HG03135 (cell line): ENCODE results near the gene CCSER1.

ENCODE experiments used
- ATAC-seq: cut with Tn5 transposase; IDR thresholded peaks from one replicate; pipeline ENCODE4 v1.9.1; 2021; ENCODE audit warnings: mild to moderate bottlenecking, moderate library complexity; ENCODE audit not compliant: unreplicated experiment

Gene CCSER1

GRCh38 chr4:90127706-90128345, 632 bp downstream of the CCSER1 start:
- ATAC-seq: peak; percentile 30

- ATAC-seq: no peak
These were observed 1.8 kb downstream of the CCSER1 start for GRCh38 chr4:90128961-90129495.

GRCh38 chr4:90130076-90130475, 2.9 kb downstream of the CCSER1 start:
- no peak for ATAC-seq

- ATAC-seq: no peak
These were observed 10.4 kb downstream of the CCSER1 start for GRCh38 chr4:90137555-90137954.

GRCh38 chr4:90142081-90142480, 14.9 kb downstream of the CCSER1 start:
- ATAC-seq: no peak

- ATAC-seq: no peak
These were observed 18.1 kb downstream of the CCSER1 start for GRCh38 chr4:90145319-90145718.

GRCh38 chr4:90146306-90146705, 19.1 kb downstream of the CCSER1 start:
- ATAC-seq: no peak

GRCh38 chr4:90148574-90149148, 21.5 kb downstream of the CCSER1 start:
- ATAC-seq: no peak

- no peak for ATAC-seq
These were observed 24.8 kb downstream of the CCSER1 start for GRCh38 chr4:90152024-90152423.

- no peak for ATAC-seq
These were observed 32.0 kb downstream of the CCSER1 start for GRCh38 chr4:90159193-90159592.

GRCh38 chr4:90160044-90160443, 32.9 kb downstream of the CCSER1 start:
- no peak for ATAC-seq

- no peak for ATAC-seq
These were observed 35.4 kb downstream of the CCSER1 start for GRCh38 chr4:90162566-90162965.

- no peak for ATAC-seq
These were observed 36.7 kb downstream of the CCSER1 start for GRCh38 chr4:90163872-90164271.

- ATAC-seq: peak; percentile 86
These were observed 38.7 kb downstream of the CCSER1 start for GRCh38 chr4:90165883-90166282.

GRCh38 chr4:90171491-90171890, 44.3 kb downstream of the CCSER1 start:
- no peak for ATAC-seq

GRCh38 chr4:90174621-90175023, 47.4 kb downstream of the CCSER1 start:
- ATAC-seq: no peak

GRCh38 chr4:90181644-90182043, 54.5 kb downstream of the CCSER1 start:
- ATAC-seq: no peak

GRCh38 chr4:90183254-90183653, 56.1 kb downstream of the CCSER1 start:
- ATAC-seq: no peak

- ATAC-seq: no peak
These were observed 57.4 kb downstream of the CCSER1 start for GRCh38 chr4:90184560-90184959.

- ATAC-seq: no peak
These were observed 58.2 kb downstream of the CCSER1 start for GRCh38 chr4:90185416-90185815.

- ATAC-seq: no peak
These were observed 59.0 kb downstream of the CCSER1 start for GRCh38 chr4:90186229-90186628.

GRCh38 chr4:90187148-90187884, 60.1 kb downstream of the CCSER1 start:
- ATAC-seq: no peak
